Trophoblast cell (in vitro differentiated cells and primary cell): ENCODE measurements around the gene ARHGAP5.

Experiments used
- DNase-seq, 2 donors: peaks; one replicate each; pipeline ENCODE4 v3.0.0-alpha.2; 2016
- H2AFZ ChIP-seq: 2 replicates; pipeline ENCODE4 v1.6.1; 2013; ENCODE audit warnings: low read length, moderate library complexity, mild to moderate bottlenecking; ENCODE audit not compliant: insufficient read depth, poor library complexity
- H2AK5ac ChIP-seq: 2 replicates; pipeline ENCODE4 v1.6.1; 2013; ENCODE audit warnings: mild to moderate bottlenecking, low read length
- H2BK120ac ChIP-seq: 2 replicates; pipeline ENCODE4 v1.6.1; 2013; ENCODE audit warnings: low read length, mild to moderate bottlenecking, moderate library complexity; ENCODE audit not compliant: insufficient read depth, poor library complexity
- H2BK12ac ChIP-seq: 2 replicates; pipeline ENCODE4 v1.6.1; 2013; ENCODE audit warnings: mild to moderate bottlenecking, low read length, moderate library complexity
- H2BK5ac ChIP-seq: 2 replicates; pipeline ENCODE4 v1.6.1; 2013; ENCODE audit warnings: low read length, low read depth, moderate library complexity, mild to moderate bottlenecking; ENCODE audit not compliant: poor library complexity
- H3K14ac ChIP-seq: 2 replicates; pipeline ENCODE4 v1.6.1; 2013; ENCODE audit warnings: mild to moderate bottlenecking, low read length
- H3K18ac ChIP-seq: 2 replicates; pipeline ENCODE4 v1.6.1; 2013; ENCODE audit warnings: mild to moderate bottlenecking, low read length
- H3K23ac ChIP-seq: 2 replicates; pipeline ENCODE4 v1.6.1; 2013; ENCODE audit warnings: low read length
- H3K27ac ChIP-seq: 2 replicates; pipeline ENCODE4 v1.5.1; 2013; ENCODE audit warnings: low read depth, mild to moderate bottlenecking, inconsistent platforms, low read length, moderate library complexity
- H3K27me3 ChIP-seq: 2 replicates; pipeline ENCODE4 v1.6.1; 2013; ENCODE audit warnings: inconsistent platforms, mild to moderate bottlenecking, low read length, moderate library complexity; ENCODE audit not compliant: insufficient read depth
- H3K36me3 ChIP-seq, 2 experiments: 1 replicate in 1 of 2; 2 replicates in 1 of 2; pipeline ENCODE4 v1.6.1; 2013; ENCODE audit warnings: low read length in 2 of 2, mild to moderate bottlenecking in 2 of 2, moderate library complexity in 1 of 2; ENCODE audit not compliant: insufficient read depth in 2 of 2, control insufficient read depth in 1 of 2
- H3K4ac ChIP-seq: 2 replicates; pipeline ENCODE4 v1.6.1; 2013; ENCODE audit warnings: low read depth, mild to moderate bottlenecking, low read length, moderate library complexity
- H3K4me1 ChIP-seq, 2 experiments: 1 replicate in 1 of 2; 2 replicates in 1 of 2; pipeline ENCODE4 v1.6.1; 2013; ENCODE audit warnings: low read length in 2 of 2, mild to moderate bottlenecking in 2 of 2, moderate library complexity in 1 of 2; ENCODE audit not compliant: insufficient read depth in 2 of 2, control insufficient read depth in 1 of 2
- H3K4me2 ChIP-seq: 2 replicates; pipeline ENCODE4 v1.6.1; 2013; ENCODE audit warnings: inconsistent platforms, mild to moderate bottlenecking, low read length, moderate library complexity
- H3K4me3 ChIP-seq: 2 replicates; pipeline ENCODE4 v1.5.1; 2013; ENCODE audit warnings: mild to moderate bottlenecking, low read depth, low read length, inconsistent platforms
- H3K79me1 ChIP-seq: one replicate; pipeline ENCODE4 v1.6.1; 2013; ENCODE audit warnings: low read length
- H3K79me2 ChIP-seq: 2 replicates; pipeline ENCODE4 v1.6.1; 2013; ENCODE audit warnings: low read length, mild to moderate bottlenecking; ENCODE audit not compliant: control insufficient read depth, insufficient read depth, poor library complexity
- H3K9ac ChIP-seq: 2 replicates; pipeline ENCODE4 v1.6.1; 2013; ENCODE audit warnings: mild to moderate bottlenecking, low read length
- H3K9me3 ChIP-seq: 2 replicates; pipeline ENCODE4 v1.6.1; 2013; ENCODE audit warnings: low read depth, mild to moderate bottlenecking, control low read depth, inconsistent platforms, low read length; ENCODE audit not compliant: insufficient read depth
- H4K12ac ChIP-seq: 2 replicates; pipeline ENCODE4 v1.6.1; 2013; ENCODE audit warnings: low read depth, mild to moderate bottlenecking, low read length, moderate library complexity
- H4K8ac ChIP-seq: 2 replicates; pipeline ENCODE4 v1.6.1; 2013; ENCODE audit warnings: low read depth, mild to moderate bottlenecking, low read length, moderate library complexity
- H4K91ac ChIP-seq: one replicate; pipeline ENCODE4 v1.6.1; 2013; ENCODE audit warnings: low read depth, mild to moderate bottlenecking, low read length, moderate library complexity
- WGBS: extraction: QIAGEN DNeasy Blood & Tissue Kit; methylation state at CpG from one replicate; pipeline ENCODE4 v1.1.7; 2013; ENCODE audit warnings: missing lambda C conversion rate; ENCODE audit not compliant: insufficient read length, insufficient coverage; ENCODE audit errors: extremely low coverage; 5-methylcytosine and 5-hydroxymethylcytosine counted together

ARHGAP5 gene

DNA sequence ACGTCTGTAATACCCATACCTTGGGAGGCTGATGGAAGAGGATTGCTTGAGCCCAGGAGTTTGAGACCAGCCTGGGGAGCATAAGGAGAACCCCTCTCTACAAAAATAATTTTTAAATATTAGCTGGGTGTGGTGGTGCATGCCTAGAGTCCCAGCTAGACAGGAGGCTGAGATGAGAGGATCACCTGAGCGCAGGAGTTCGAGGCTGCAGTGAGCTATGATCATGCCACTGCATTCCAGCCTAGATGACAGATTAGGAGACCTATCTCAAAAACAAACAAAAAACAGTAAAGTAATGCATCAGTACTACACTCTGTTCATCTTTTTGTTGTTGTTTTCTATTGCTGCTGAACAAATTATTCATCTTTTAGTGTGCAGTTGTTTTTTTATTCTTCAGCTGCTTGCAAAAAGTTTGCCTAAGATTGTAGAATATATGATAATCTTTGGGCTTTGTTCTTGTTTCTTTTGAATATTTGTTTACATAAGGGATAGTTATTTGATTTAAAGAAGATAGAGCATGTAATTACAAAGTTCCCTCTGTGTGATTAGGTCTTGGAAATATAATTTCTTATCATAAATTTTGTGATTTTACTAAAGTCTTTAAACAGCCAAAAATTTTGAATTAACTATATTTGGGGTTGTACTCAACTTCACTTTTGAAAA, 8.2 kb downstream of the ARHGAP5 start:
- no peak overlapping the region for H2AFZ ChIP-seq
- H4K91ac ChIP-seq = no peak overlapping the region
- H3K14ac ChIP-seq = no peak overlapping the region
- no peak overlapping the region for H3K23ac ChIP-seq
- no peak overlapping the region for H3K9ac ChIP-seq
- H3K27me3 ChIP-seq = no peaks in the 10 kb centered on the region
- H2BK12ac ChIP-seq = no peak overlapping the region
- no peak overlapping the region for H3K18ac ChIP-seq
- no peaks in the 10 kb centered on the region for H3K36me3 ChIP-seq
- H2AK5ac ChIP-seq = no peak overlapping the region
- peak overlapping the region; percentile 98 for H3K4ac ChIP-seq
- no CpG with 5 or more reads among the region's 3 CpGs for WGBS
- H4K12ac ChIP-seq = no peak overlapping the region
- H3K4me2 ChIP-seq = no peak overlapping the region
- peak in 1 of 2 donors; percentile 24 for DNase-seq
- H3K79me1 ChIP-seq = no peaks in the 10 kb centered on the region
- no peak overlapping the region for H3K27ac ChIP-seq
- no peak overlapping the region for H3K4me3 ChIP-seq
- no peaks in the 10 kb centered on the region for H3K9me3 ChIP-seq
- peaks cover 4% of the 10 kb centered on the region for H3K79me2 ChIP-seq
- H2BK120ac ChIP-seq = no peak overlapping the region
- H2BK5ac ChIP-seq = no peak overlapping the region
- peaks cover 5 to 7% of the 10 kb centered on the region in 2 experiments for H3K4me1 ChIP-seq
- no peak overlapping the region for H4K8ac ChIP-seq

DNA sequence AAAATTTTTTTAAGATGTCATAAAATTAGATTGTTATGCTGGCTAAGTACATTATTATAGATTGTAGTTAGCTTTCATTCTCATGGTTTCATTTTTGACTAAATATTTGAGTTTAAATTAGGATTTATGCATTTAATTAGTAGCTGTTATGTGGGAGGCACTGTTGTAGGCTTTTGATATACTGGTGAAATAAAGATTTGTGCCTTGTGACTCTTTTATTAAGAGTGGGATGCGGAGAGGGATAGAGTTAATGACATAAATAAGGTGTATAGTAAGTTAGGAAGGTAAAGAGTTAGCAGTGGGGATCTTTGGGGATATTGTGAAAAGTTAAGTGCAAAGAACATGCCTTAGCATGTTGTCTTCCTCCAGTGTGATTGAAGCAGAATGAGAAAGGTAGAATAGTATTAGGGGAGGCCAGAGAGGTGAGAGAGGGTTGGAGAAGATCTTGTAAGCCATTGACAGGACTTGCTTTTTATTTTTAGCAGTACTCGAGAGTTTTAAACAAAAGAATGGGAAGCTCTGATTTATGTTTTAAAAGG, 8.8 kb downstream of the ARHGAP5 start:
- H4K91ac ChIP-seq = no peak overlapping the region
- H3K4me3 ChIP-seq = no peak overlapping the region
- H4K8ac ChIP-seq = no peak overlapping the region
- no peak for DNase-seq
- no peak overlapping the region for H2BK12ac ChIP-seq
- no peak overlapping the region for H2AK5ac ChIP-seq
- no peak overlapping the region for H3K14ac ChIP-seq
- H2AFZ ChIP-seq = no peak overlapping the region
- no peak overlapping the region for H3K27ac ChIP-seq
- peaks cover 5 to 7% of the 10 kb centered on the region in 2 experiments for H3K4me1 ChIP-seq
- H4K12ac ChIP-seq = no peak overlapping the region
- no peak overlapping the region for H3K4me2 ChIP-seq
- no peaks in the 10 kb centered on the region for H3K27me3 ChIP-seq
- WGBS = 100% methylated on average over 1 of the region's 2 CpGs
- H3K9ac ChIP-seq = no peak overlapping the region
- H3K79me1 ChIP-seq = no peaks in the 10 kb centered on the region
- H3K9me3 ChIP-seq = no peaks in the 10 kb centered on the region
- no peak overlapping the region for H2BK120ac ChIP-seq
- no peak overlapping the region for H3K4ac ChIP-seq
- H3K23ac ChIP-seq = no peak overlapping the region
- no peak overlapping the region for H2BK5ac ChIP-seq
- peaks cover 4% of the 10 kb centered on the region for H3K79me2 ChIP-seq
- H3K36me3 ChIP-seq = peaks cover 0 to 2% of the 10 kb centered on the region in 2 experiments
- H3K18ac ChIP-seq = no peak overlapping the region

DNA sequence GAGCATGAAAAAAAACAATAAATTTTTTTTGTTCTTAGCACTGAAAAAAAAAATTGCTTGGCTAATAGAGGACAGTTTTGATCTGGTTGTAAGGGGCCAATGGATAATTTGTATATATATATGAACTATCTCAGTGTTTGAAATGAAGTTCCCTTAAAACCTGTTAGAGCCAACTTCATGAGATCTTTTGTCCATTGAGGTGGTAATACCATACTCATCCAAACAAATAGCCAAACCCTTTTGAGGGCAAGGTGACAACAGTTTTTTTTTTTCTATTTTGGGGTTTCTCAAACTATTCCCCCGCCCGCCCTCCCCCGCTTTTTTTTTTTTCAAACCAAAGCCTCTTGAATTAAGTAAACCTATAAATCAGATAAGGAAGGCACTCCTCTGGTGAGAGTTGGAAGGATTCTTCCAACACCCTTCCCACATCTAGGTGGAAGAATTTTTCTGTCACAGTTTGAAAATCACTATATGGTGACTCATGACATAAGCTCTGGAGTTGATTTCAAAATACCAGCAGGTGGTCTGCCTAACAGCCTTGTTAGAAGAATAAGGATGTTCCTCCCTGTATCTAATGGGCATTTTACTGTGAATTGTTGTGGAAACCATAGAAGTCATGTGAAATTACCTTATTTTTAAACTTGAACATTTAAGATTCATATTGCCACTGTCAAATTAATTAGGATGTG, 10.2 kb downstream of the ARHGAP5 start:
- Histone ChIP-seq H3K79me1 (no peaks in the 10 kb centered on the region), H4K91ac (no peak overlapping the region), H3K36me3 (peaks cover 0 to 3% of the 10 kb centered on the region in 2 experiments), H2BK5ac (no peak overlapping the region), H3K4me1 (peaks cover 2 to 7% of the 10 kb centered on the region in 2 experiments), H2BK120ac (no peak overlapping the region), H3K9ac (no peak overlapping the region), H4K12ac (no peak overlapping the region), H2AFZ (no peak overlapping the region), H2AK5ac (no peak overlapping the region), H2BK12ac (no peak overlapping the region), H3K4ac (peak overlapping the region; percentile 83), H4K8ac (no peak overlapping the region), H3K79me2 (peaks cover 1% of the 10 kb centered on the region), H3K27me3 (no peaks in the 10 kb centered on the region), H3K27ac (no peak overlapping the region), H3K14ac (no peak overlapping the region), H3K4me3 (no peak overlapping the region), H3K23ac (no peak overlapping the region), H3K9me3 (no peaks in the 10 kb centered on the region), H3K18ac (no peak overlapping the region), H3K4me2 (no peak overlapping the region)
- peak; percentile 50 to 85 for DNase-seq
- WGBS = no CpG with 5 or more reads among the region's 3 CpGs

DNA sequence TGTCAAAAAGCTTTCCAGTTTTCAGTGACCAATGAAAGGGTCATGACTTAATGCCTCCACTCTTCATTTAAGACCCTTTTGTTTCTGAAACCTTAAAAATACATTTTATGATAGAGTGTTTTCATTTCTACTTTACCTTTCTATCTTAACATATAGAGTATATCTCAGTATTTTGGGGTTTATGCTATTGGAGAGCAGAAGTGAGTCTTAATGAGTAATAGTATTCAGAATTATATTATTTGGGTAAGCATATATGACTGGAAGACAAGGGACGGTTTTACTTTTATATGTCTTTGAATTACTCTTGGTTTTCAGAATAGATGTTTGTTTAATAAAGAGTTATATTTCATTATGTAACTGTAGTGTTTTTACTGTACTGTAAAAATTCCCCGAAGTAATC, 10.8 kb downstream of the ARHGAP5 start:
- peaks cover 1% of the 10 kb centered on the region for H3K79me2 ChIP-seq
- no peak overlapping the region for H3K14ac ChIP-seq
- H4K8ac ChIP-seq = no peak overlapping the region
- H2AFZ ChIP-seq = no peak overlapping the region
- no peak for DNase-seq
- no peak overlapping the region for H2BK120ac ChIP-seq
- no peak overlapping the region for H4K12ac ChIP-seq
- H2BK12ac ChIP-seq = no peak overlapping the region
- H3K27ac ChIP-seq = no peak overlapping the region
- H3K4me2 ChIP-seq = no peak overlapping the region
- no peak overlapping the region for H3K23ac ChIP-seq
- H4K91ac ChIP-seq = no peak overlapping the region
- H2BK5ac ChIP-seq = no peak overlapping the region
- H3K27me3 ChIP-seq = no peaks in the 10 kb centered on the region
- no peak overlapping the region for H3K18ac ChIP-seq
- H3K4me1 ChIP-seq = peaks cover 2 to 5% of the 10 kb centered on the region in 2 experiments
- H3K79me1 ChIP-seq = no peaks in the 10 kb centered on the region
- no peak overlapping the region for H3K4me3 ChIP-seq
- no peak overlapping the region for H3K9ac ChIP-seq
- no peak overlapping the region for H2AK5ac ChIP-seq
- no peaks in the 10 kb centered on the region for H3K9me3 ChIP-seq
- H3K4ac ChIP-seq = no peak overlapping the region
- no CpG with 5 or more reads among the region's 2 CpGs for WGBS
- H3K36me3 ChIP-seq = peaks cover 0 to 7% of the 10 kb centered on the region in 2 experiments
